GM12878 (cell line): ENCODE results near the gene EFNA2. TPM values are rescaled to one million over a fixed set of nuclear protein-coding genes. Genes with fewer than 3 reads are reported as not detected.
A peak's percentile ranks its signal among the peaks of the same experiment; 100 is the strongest.

Experiments
- ATF3 ChIP-seq: IDR thresholded peaks from 2 replicates; pipeline ENCODE4 v1.6.1; 2011; ENCODE audit warnings: low read depth, mild to moderate bottlenecking, low read length, moderate library complexity, borderline replicate concordance; ENCODE audit errors: extremely low read depth
- BCL11A ChIP-seq: IDR thresholded peaks from 2 replicates; pipeline ENCODE4 v1.6.1; 2011; ENCODE audit warnings: low read depth, low read length
- BCLAF1 ChIP-seq: fragments of 450-650 bp; IDR thresholded peaks from 2 replicates; pipeline ENCODE4 v1.6.1; 2017; ENCODE audit warnings: antibody characterized with exemption, mild to moderate bottlenecking, moderate library complexity
- BRCA1 ChIP-seq: IDR thresholded peaks from 2 replicates; pipeline ENCODE4 v1.6.1; 2011; ENCODE audit warnings: low read depth, low read length, improper control_type of control experiment
- CBFB ChIP-seq: IDR thresholded peaks from 2 replicates; pipeline ENCODE4 v1.6.1; 2016; ENCODE audit warnings: antibody characterized with exemption, low read depth
- CHD2 ChIP-seq: IDR thresholded peaks from 2 replicates; pipeline ENCODE4 v1.6.1; 2011; ENCODE audit warnings: low read depth, low read length, improper control_type of control experiment, borderline replicate concordance
- CREB1 ChIP-seq: IDR thresholded peaks from 2 replicates; pipeline ENCODE4 v1.6.1; 2012; ENCODE audit warnings: low read depth, mild to moderate bottlenecking, inconsistent platforms
- CREM ChIP-seq: IDR thresholded peaks from 2 replicates; pipeline ENCODE4 v1.6.1; 2014; ENCODE audit warnings: antibody characterized with exemption, low read depth
- EGR1 ChIP-seq, 2 experiments: IDR thresholded peaks; 1 replicate in 1 of 2; 2 replicates in 1 of 2; pipeline ENCODE4 v1.6.1; 2011 to 2012; ENCODE audit warnings: low read depth in 2 of 2, low read length in 2 of 2, borderline replicate concordance in 1 of 2, mild to moderate bottlenecking in 1 of 2, moderate library complexity in 1 of 2
- EZH2 ChIP-seq: IDR thresholded peaks from 2 replicates; pipeline ENCODE4 v1.6.1; 2012; ENCODE audit warnings: low read depth, mild to moderate bottlenecking, control low read depth, inconsistent platforms, low read length, borderline replicate concordance; ENCODE audit not compliant: control insufficient read depth
- GABPA ChIP-seq: IDR thresholded peaks from 2 replicates; pipeline ENCODE4 v1.6.1; 2014; ENCODE audit warnings: antibody characterized with exemption, low read depth, mild to moderate bottlenecking, inconsistent platforms
- HDGF ChIP-seq: fragments of 450-650 bp; IDR thresholded peaks from 2 replicates; pipeline ENCODE4 v1.6.1; 2016; ENCODE audit warnings: antibody characterized with exemption
- HSF1 ChIP-seq: fragments of 150-350 bp; IDR thresholded peaks from 2 replicates; pipeline ENCODE4 v1.6.1; 2014; ENCODE audit warnings: mild to moderate bottlenecking, low read depth, low read length
- IKZF1 ChIP-seq: fragments of 450-650 bp; conservative IDR thresholded peaks from 2 replicates; pipeline ENCODE4 v1.6.1; 2017; ENCODE audit warnings: antibody characterized with exemption, mild to moderate bottlenecking
- MAX ChIP-seq: IDR thresholded peaks from 2 replicates; pipeline ENCODE4 v1.6.1; 2012; ENCODE audit warnings: low read depth, low read length, improper control_type of control experiment
- MEF2B ChIP-seq: fragments of 450-650 bp; IDR thresholded peaks from 2 replicates; pipeline ENCODE4 v1.6.1; 2018; ENCODE audit warnings: mild to moderate bottlenecking, moderate library complexity; ENCODE audit not compliant: partially characterized antibody, poor library complexity, severe bottlenecking
- NFYA ChIP-seq: IDR thresholded peaks from 2 replicates; pipeline ENCODE4 v1.6.1; 2011; ENCODE audit warnings: low read depth, mild to moderate bottlenecking, low read length, improper control_type of control experiment, borderline replicate concordance
- PAX5 ChIP-seq: IDR thresholded peaks from 2 replicates; pipeline ENCODE4 v1.6.1; 2011; ENCODE audit warnings: low read depth, low read length, borderline replicate concordance
- POLR2A ChIP-seq: IDR thresholded peaks from 2 replicates; pipeline ENCODE4 v1.6.1; 2011; ENCODE audit warnings: low read depth, mild to moderate bottlenecking, low read length
- RBBP5 ChIP-seq: fragments of 200-600 bp; sonication (generic); conservative IDR thresholded peaks from 2 replicates; pipeline ENCODE4 v1.6.1; 2016
- RUNX3 ChIP-seq: IDR thresholded peaks from 2 replicates; pipeline ENCODE4 v1.6.1; 2012; ENCODE audit warnings: low read length, inconsistent platforms
- SMAD5 ChIP-seq: IDR thresholded peaks from 2 replicates; pipeline ENCODE4 v1.6.1; 2016; ENCODE audit warnings: antibody characterized with exemption, low read depth
- SMC3 ChIP-seq: IDR thresholded peaks from 2 replicates; pipeline ENCODE4 v1.6.1; 2011; ENCODE audit warnings: low read length, improper control_type of control experiment, borderline replicate concordance
- SPI1 ChIP-seq: IDR thresholded peaks from 2 replicates; pipeline ENCODE4 v1.6.1; 2011; ENCODE audit warnings: low read depth, mild to moderate bottlenecking, low read length, moderate library complexity, borderline replicate concordance; ENCODE audit not compliant: insufficient read depth
- SREBF2 ChIP-seq: IDR thresholded peaks from 2 replicates; pipeline ENCODE4 v1.6.1; 2012; ENCODE audit warnings: mild to moderate bottlenecking, low read length
- WRNIP1 ChIP-seq: IDR thresholded peaks from 2 replicates; pipeline ENCODE4 v1.6.1; 2011; ENCODE audit warnings: low read depth, low read length, improper control_type of control experiment, borderline replicate concordance
- ZNF217 ChIP-seq: fragments of 450-650 bp; IDR thresholded peaks from 2 replicates; pipeline ENCODE4 v1.6.1; 2017; ENCODE audit warnings: antibody characterized with exemption, mild to moderate bottlenecking
- ZNF274 ChIP-seq: IDR thresholded peaks from one replicate; pipeline ENCODE4 v1.8.0; 2011; ENCODE audit not compliant: insufficient read length, insufficient read depth
- ZNF384 ChIP-seq: IDR thresholded peaks from 2 replicates; pipeline ENCODE4 v1.6.1; 2012; ENCODE audit warnings: low read depth, mild to moderate bottlenecking, low read length, improper control_type of control experiment, borderline replicate concordance
- polyA plus RNA-seq, 11 experiments: library from polyadenylated mRNA; depleted of rRNA in 4 of 11; unstranded in 6 of 11; stranded (reverse) in 5 of 11; fragments of >200 nt; fragmentation: Nextera tagmentation in 4 of 11; fragmentation: Illumina TruSeq in 1 of 11; extraction: Ambion mirVana in 4 of 11; extraction: Trizol in 1 of 11; gene quantifications; 1 replicate in 1 of 11; 2 replicates in 10 of 11; pipeline versions ENCODE4 v1.2.1 to v1.2.3, GENCODE V29; 2011 to 2016; ENCODE audit warnings: inconsistent platforms in 2 of 11, missing spikeins in 2 of 11, low read depth in 1 of 11
- total RNA-seq, 4 experiments: library from RNA; depleted of rRNA in 3 of 4; stranded (reverse); fragments of >200 nt in 3 of 4; fragmentation: Illumina TruSeq in 1 of 4; extraction: Trizol in 1 of 4; gene quantifications; 2 replicates each; pipeline versions ENCODE4 v1.2.1 to v1.2.3, GENCODE V29; 2013 to 2021

The EFNA2 gene
- total and polyA plus RNA-seq, 10 of the 15 experiments (the other 5 are each of a cell fraction or from before 2014, with no cell fraction given) = not detected

GRCh38 chr19:1252821-1253513, 32.7 kb upstream of the EFNA2 start (continued):
- TF ChIP-seq HSF1 = no peak
- TF ChIP-seq SPI1 = peak; percentile 49; the same call in 1 of the 2 replicates
- no peak; the same call in 1 of the 2 replicates for TF ChIP-seq MAX
- TF ChIP-seq BCL11A = no peak
- no peak for TF ChIP-seq SMAD5
- no peak for TF ChIP-seq GABPA
- TF ChIP-seq EZH2 = no peak
- TF ChIP-seq SREBF2 = no peak
- peak; percentile 72 for TF ChIP-seq IKZF1
- TF ChIP-seq WRNIP1 = no peak
- no peak for TF ChIP-seq PAX5
- no peak for TF ChIP-seq BRCA1
- no peak for TF ChIP-seq ZNF384
- peak; percentile 42; the same call in 1 of the 2 replicates for TF ChIP-seq RUNX3
- TF ChIP-seq CHD2 = no peak
- TF ChIP-seq CBFB = no peak
- no peak for TF ChIP-seq NFYA
- no peak for TF ChIP-seq ZNF274
- no peak for TF ChIP-seq SMC3
- TF ChIP-seq MEF2B = peak; percentile 81
- no peak for TF ChIP-seq CREB1
- TF ChIP-seq POLR2A = no peak; the same call in none of the 2 replicates
- 0 out of 2 replicates have a peak, but pooled peaks have one; percentile 6 for TF ChIP-seq CREM
- no peak for TF ChIP-seq HDGF
- TF ChIP-seq ATF3 = no peak
- TF ChIP-seq ZNF217 = no peak
- no peak for TF ChIP-seq RBBP5
- TF ChIP-seq BCLAF1 = no peak
- TF ChIP-seq EGR1 (IDR thresholded peaks at IDR 0.05; ENCODE audit: borderline replicate concordance in 1 of 2, low read depth in 2 of 2, low read length in 2 of 2) = no peak
